HG02678 (cell line): ENCODE results near the gene ANXA9.

Source experiments
- ATAC-seq: cut with Tn5 transposase; IDR thresholded peaks from one replicate; pipeline ENCODE4 v1.9.1; 2021; ENCODE audit warnings: mild to moderate bottlenecking, moderate library complexity; ENCODE audit not compliant: unreplicated experiment

Gene ANXA9

GRCh38 chr1:150981805-150982712 lies at the start of gene ANXA9:
TSS of gene ANXA9 (plus strand) at chr1:150982292. CDS start at chr1:150983106, 814 bp downstream.
- no peak for ATAC-seq

GRCh38 chr1:150944856-150945255 lies 37.2 kb upstream of the ANXA9 start:
- ATAC-seq = no peak

GRCh38 chr1:150954708-150955107 lies 27.4 kb upstream of the ANXA9 start:
- no peak for ATAC-seq

GRCh38 chr1:150955280-150955679 lies 26.8 kb upstream of the ANXA9 start:
- no peak for ATAC-seq

- no peak for ATAC-seq
Observed at GRCh38 chr1:150957666-150958065, 24.4 kb upstream of the ANXA9 start.

- no peak for ATAC-seq
Observed at GRCh38 chr1:150960646-150961045, 21.4 kb upstream of the ANXA9 start.

GRCh38 chr1:150961756-150962155 lies 20.3 kb upstream of the ANXA9 start:
- no peak for ATAC-seq

- ATAC-seq = no peak
Observed at GRCh38 chr1:150963321-150964163, 18.6 kb upstream of the ANXA9 start.

GRCh38 chr1:150964164-150964489 lies 18.0 kb upstream of the ANXA9 start:
- no peak for ATAC-seq

GRCh38 chr1:150965605-150966004 lies 16.5 kb upstream of the ANXA9 start:
- no peak for ATAC-seq

- no peak for ATAC-seq
Observed at GRCh38 chr1:150966011-150966410, 16.1 kb upstream of the ANXA9 start.

GRCh38 chr1:150967936-150968335 lies 14.2 kb upstream of the ANXA9 start:
- no peak for ATAC-seq

GRCh38 chr1:150968491-150968890 lies 13.6 kb upstream of the ANXA9 start:
- ATAC-seq = no peak

- no peak for ATAC-seq
Observed at GRCh38 chr1:150969626-150970025, 12.5 kb upstream of the ANXA9 start.

GRCh38 chr1:150970808-150971582 lies 11.1 kb upstream of the ANXA9 start:
- ATAC-seq = no peak

GRCh38 chr1:150971583-150972416 lies 10.3 kb upstream of the ANXA9 start:
- ATAC-seq = no peak

GRCh38 chr1:150972417-150972940 lies 9.6 kb upstream of the ANXA9 start:
- no peak for ATAC-seq

GRCh38 chr1:150973258-150973835 lies 8.7 kb upstream of the ANXA9 start:
- no peak for ATAC-seq

- ATAC-seq = peak; percentile 48
Observed at GRCh38 chr1:150973836-150974579, 8.1 kb upstream of the ANXA9 start.
